GM12878 (cell line): ENCODE data around the gene GUCY1A1. TPM values are rescaled to one million over a fixed set of nuclear protein-coding genes. Genes with fewer than 3 reads are reported as not detected.

Source experiments
- ATAC-seq: fragments of 200-7000 bp; cut with Tn5 transposase; 3 replicates; pipeline ENCODE4 v1.9.1; 2020; ENCODE audit warnings: mild to moderate bottlenecking, moderate library complexity
- BruUV-seq: library from RNA; stranded (reverse); fragments of 400-500 nt; replicated peaks from 2 replicates; lab custom pipeline; 2021; lab: Mats Ljungman, UMichigan
- CTCF ChIA-PET: fragments of 300-600 bp; sonication (Branson Sonifier 250); formaldehyde crosslinking; extraction: SDS; loops from one replicate; lab custom pipeline; 2021; ENCODE audit warnings: inconsistent platforms; lab: Yijun Ruan, JAX
- POLR2A ChIA-PET: fragments of 350-600 bp; formaldehyde crosslinking; extraction: SDS; loops from one replicate; lab custom pipeline; 2021; ENCODE audit warnings: inconsistent platforms; lab: Charles Lee
- RAD21 ChIA-PET: fragments of 300-600 bp; sonication (Branson Sonifier 250); formaldehyde crosslinking; loops from one replicate; lab custom pipeline; 2023; ENCODE audit warnings: antibody characterized with exemption; ENCODE audit not compliant: unreplicated experiment; lab: Charles Lee
- SMC1A ChIA-PET: fragments of 300-600 bp; sonication (Branson Sonifier 250); formaldehyde crosslinking; loops from one replicate; lab custom pipeline; 2023; ENCODE audit not compliant: unreplicated experiment, uncharacterized antibody; lab: Charles Lee
- DNase-seq: peaks from one replicate; pipeline ENCODE4 v3.0.0-alpha.2; 2011; ENCODE audit warnings: low read depth, low spot score
- FAIRE-seq: peaks from 3 replicates; lab custom pipeline; 2011; peaks lifted over from hg19 to GRCh38; lab: Jason Lieb, UNC
- H2AFZ ChIP-seq: 2 replicates; pipeline ENCODE4 v1.6.0; 2011; ENCODE audit warnings: low read depth, low read length, control low read depth; ENCODE audit not compliant: control insufficient read depth
- H3K27ac ChIP-seq: 2 replicates; pipeline ENCODE4 v1.5.1; 2011; ENCODE audit warnings: control low read depth; ENCODE audit not compliant: control insufficient read depth, insufficient read depth
- H3K27me3 ChIP-seq, 2 experiments: replicated peaks in 1 of 2; 2 replicates each; pipeline versions ENCODE4 v1.6.0 to v1.6.1; 2011; ENCODE audit warnings: low read length in 1 of 2; ENCODE audit not compliant: control insufficient read depth in 2 of 2, insufficient read depth in 2 of 2
- H3K36me3 ChIP-seq, 2 experiments: 2 replicates each; pipeline ENCODE4 v1.5.1; 2011; ENCODE audit warnings: low read length in 1 of 2; ENCODE audit not compliant: control insufficient read depth in 2 of 2, insufficient read depth in 2 of 2
- H3K4me1 ChIP-seq: 2 replicates; pipeline ENCODE4 v1.6.1; 2011; ENCODE audit warnings: mild to moderate bottlenecking, low read length, moderate library complexity, mixed read lengths; ENCODE audit not compliant: control insufficient read depth, insufficient read depth
- H3K4me2 ChIP-seq: 2 replicates; pipeline ENCODE4 v1.6.0; 2011; ENCODE audit warnings: control low read depth; ENCODE audit not compliant: control insufficient read depth, insufficient read depth
- H3K4me3 ChIP-seq: fragments of 200-600 bp; sonication (generic); 2 replicates; pipeline ENCODE4 v1.5.1; 2016
- H3K79me2 ChIP-seq: 2 replicates; pipeline ENCODE4 v1.6.0; 2011; ENCODE audit warnings: low read length; ENCODE audit not compliant: control insufficient read depth, insufficient read depth
- H3K9ac ChIP-seq: 2 replicates; pipeline ENCODE4 v1.8.0; 2011; ENCODE audit warnings: low read length, control low read depth, mixed read lengths; ENCODE audit not compliant: control insufficient read depth, insufficient read depth
- H3K9me3 ChIP-seq: replicated peaks from 3 replicates; pipeline ENCODE4 v1.5.1; 2011; ENCODE audit warnings: mild to moderate bottlenecking, low read length; ENCODE audit not compliant: control insufficient read depth, insufficient read depth
- H4K20me1 ChIP-seq: 2 replicates; pipeline ENCODE4 v1.6.0; 2011; ENCODE audit not compliant: control insufficient read depth, insufficient read depth
- ATF7 ChIP-seq: fragments of 450-650 bp; IDR thresholded peaks from 2 replicates; pipeline ENCODE4 v1.6.1; 2016; ENCODE audit warnings: low read depth, mild to moderate bottlenecking
- FOXM1 ChIP-seq: IDR thresholded peaks from 2 replicates; pipeline ENCODE4 v1.6.1; 2012; ENCODE audit warnings: low read depth, mild to moderate bottlenecking, inconsistent platforms, low read length, moderate library complexity
- HDAC2 ChIP-seq: fragments of 200-600 bp; sonication (generic); IDR thresholded peaks from 2 replicates; pipeline ENCODE4 v1.6.1; 2017
- KLF5 ChIP-seq: fragments of 450-650 bp; IDR thresholded peaks from 2 replicates; pipeline ENCODE4 v1.6.1; 2014; ENCODE audit warnings: mild to moderate bottlenecking; ENCODE audit not compliant: partially characterized antibody
- WGBS: methylation state at CpG from one replicate; pipeline ENCODE4 v1.1.6; 2016; ENCODE audit warnings: low lambda C conversion rate; ENCODE audit not compliant: insufficient replicate concordance, insufficient coverage; ENCODE audit errors: missing lambda C conversion rate; 5-methylcytosine and 5-hydroxymethylcytosine counted together
- in situ Hi-C: fragments of 300-500 bp; cut with MboI; formaldehyde crosslinking; loops from 9 replicates; pipeline ENCODE4 v1.14.3; 2018; ENCODE audit warnings: mixed read lengths
- intact Hi-C: fragments of 100-400 bp; cut with micrococcal nuclease; formaldehyde crosslinking; loops from one replicate; pipeline ENCODE4 v1.14.2; 2022; ENCODE audit not compliant: unreplicated experiment
- polyA plus RNA-seq, 11 experiments: library from polyadenylated mRNA; depleted of rRNA in 4 of 11; unstranded in 6 of 11; stranded (reverse) in 5 of 11; fragments of >200 nt; fragmentation: Nextera tagmentation in 4 of 11; fragmentation: Illumina TruSeq in 1 of 11; extraction: Ambion mirVana in 4 of 11; extraction: Trizol in 1 of 11; gene quantifications; 1 replicate in 1 of 11; 2 replicates in 10 of 11; pipeline versions ENCODE4 v1.2.1 to v1.2.3, GENCODE V29; 2011 to 2016; ENCODE audit warnings: inconsistent platforms in 2 of 11, missing spikeins in 2 of 11, low read depth in 1 of 11
- total RNA-seq, 4 experiments: library from RNA; depleted of rRNA in 3 of 4; stranded (reverse); fragments of >200 nt in 3 of 4; fragmentation: Illumina TruSeq in 1 of 4; extraction: Trizol in 1 of 4; gene quantifications; 2 replicates each; pipeline versions ENCODE4 v1.2.1 to v1.2.3, GENCODE V29; 2013 to 2021
- TF ChIP-seq, protein P1 (sequence below): fragments of 150-350 bp; IDR thresholded peaks from 2 replicates; pipeline ENCODE4 v1.6.1; 2016; ENCODE audit warnings: low read depth, low read length

The GUCY1A1 gene
- total and polyA plus RNA-seq, 10 of the 15 experiments (the other 5 are each of a cell fraction or from before 2014, with no cell fraction given) = 0.44 to 22.6 (median 0.55) TPM

DNA sequence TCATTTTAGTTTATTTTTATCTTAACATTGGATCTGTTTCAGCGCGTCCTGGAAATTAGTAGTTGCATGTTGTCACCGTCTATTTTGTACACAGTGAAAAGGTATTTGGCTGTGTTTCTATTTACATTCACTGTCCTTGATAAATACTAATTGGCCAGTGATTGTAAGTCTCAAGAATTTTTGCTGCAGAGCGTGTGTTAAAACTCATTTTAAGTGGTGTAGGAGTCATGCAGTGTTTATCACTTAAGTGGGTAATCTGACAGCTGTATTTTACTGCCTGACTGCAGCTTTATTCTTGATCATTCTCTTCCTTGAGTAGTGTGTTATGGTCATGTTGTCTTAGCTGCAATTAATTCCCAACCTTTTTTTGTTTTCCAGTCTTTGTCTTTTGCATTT is 9.8 kb downstream of the GUCY1A1 start (continued):
- TF ChIP-seq FOXM1 (no peak), KLF5 (no peak)
- TF ChIP-seq, protein P1, sequence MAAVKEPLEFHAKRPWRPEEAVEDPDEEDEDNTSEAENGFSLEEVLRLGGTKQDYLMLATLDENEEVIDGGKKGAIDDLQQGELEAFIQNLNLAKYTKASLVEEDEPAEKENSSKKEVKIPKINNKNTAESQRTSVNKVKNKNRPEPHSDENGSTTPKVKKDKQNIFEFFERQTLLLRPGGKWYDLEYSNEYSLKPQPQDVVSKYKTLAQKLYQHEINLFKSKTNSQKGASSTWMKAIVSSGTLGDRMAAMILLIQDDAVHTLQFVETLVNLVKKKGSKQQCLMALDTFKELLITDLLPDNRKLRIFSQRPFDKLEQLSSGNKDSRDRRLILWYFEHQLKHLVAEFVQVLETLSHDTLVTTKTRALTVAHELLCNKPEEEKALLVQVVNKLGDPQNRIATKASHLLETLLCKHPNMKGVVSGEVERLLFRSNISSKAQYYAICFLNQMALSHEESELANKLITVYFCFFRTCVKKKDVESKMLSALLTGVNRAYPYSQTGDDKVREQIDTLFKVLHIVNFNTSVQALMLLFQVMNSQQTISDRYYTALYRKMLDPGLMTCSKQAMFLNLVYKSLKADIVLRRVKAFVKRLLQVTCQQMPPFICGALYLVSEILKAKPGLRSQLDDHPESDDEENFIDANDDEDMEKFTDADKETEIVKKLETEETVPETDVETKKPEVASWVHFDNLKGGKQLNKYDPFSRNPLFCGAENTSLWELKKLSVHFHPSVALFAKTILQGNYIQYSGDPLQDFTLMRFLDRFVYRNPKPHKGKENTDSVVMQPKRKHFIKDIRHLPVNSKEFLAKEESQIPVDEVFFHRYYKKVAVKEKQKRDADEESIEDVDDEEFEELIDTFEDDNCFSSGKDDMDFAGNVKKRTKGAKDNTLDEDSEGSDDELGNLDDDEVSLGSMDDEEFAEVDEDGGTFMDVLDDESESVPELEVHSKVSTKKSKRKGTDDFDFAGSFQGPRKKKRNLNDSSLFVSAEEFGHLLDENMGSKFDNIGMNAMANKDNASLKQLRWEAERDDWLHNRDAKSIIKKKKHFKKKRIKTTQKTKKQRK = no peak

DNA sequence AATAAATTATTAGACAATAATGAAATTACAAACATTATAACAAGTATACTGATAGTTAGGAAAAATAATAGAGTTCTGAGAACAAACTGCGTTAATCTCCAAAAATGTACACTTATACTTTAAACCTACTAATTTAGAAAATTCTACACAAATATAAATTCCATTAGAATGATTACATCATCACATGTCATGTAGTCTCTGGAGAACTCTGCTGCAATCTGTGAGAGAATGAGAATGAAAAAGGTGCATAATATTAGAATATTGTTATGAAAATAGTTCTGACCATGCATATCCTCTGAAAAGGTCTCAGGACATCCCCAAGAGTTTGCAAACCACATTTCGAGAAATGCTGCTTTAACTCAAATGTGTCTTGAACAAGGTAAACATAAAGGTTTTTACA is 11.4 kb downstream of the GUCY1A1 start:
- no peak for DNase-seq
- no peak overlapping the region for H2AFZ ChIP-seq
- no peaks in the 10 kb centered on the region for H3K9me3 ChIP-seq
- no peak overlapping the region for H3K4me2 ChIP-seq
- in situ Hi-C loops = no loop called here
- CTCF ChIA-PET = no interaction called here
- H3K4me3 ChIP-seq = no peak overlapping the region
- H3K27ac ChIP-seq = no peak overlapping the region
- intact Hi-C loops = no loop called here
- ATAC-seq = no peak
- WGBS = 0% methylated on average over 2 of the region's 2 CpGs
- H4K20me1 ChIP-seq = no peaks in the 10 kb centered on the region
- SMC1A ChIA-PET = interaction anchor here (1.0 to 2.1 kb wide), 2 partner anchors 26 to 234 kb away, joined by 3 to 19 read pairs; no protein-coding TSS in a partner anchor
- no peak overlapping the region for H3K9ac ChIP-seq
- H3K79me2 ChIP-seq = no peaks in the 10 kb centered on the region
- H3K27me3 ChIP-seq = no peaks in the 10 kb centered on the region
- FAIRE-seq = no peak
- H3K36me3 ChIP-seq = no peaks in the 10 kb centered on the region
- TF ChIP-seq ATF7 = peak; percentile 51; the same call in 1 of the 2 replicates
- TF ChIP-seq HDAC2 = no peak
- BruUV-seq = no TSS peak
- POLR2A ChIA-PET = no interaction called here
- no peaks in the 10 kb centered on the region for H3K4me1 ChIP-seq
- RAD21 ChIA-PET = no interaction called here
